HEK293T (cell line): ENCODE data around the gene ZC3H4.

Experiments
- CTCF ChIA-PET: fragments of 350-600 bp; formaldehyde crosslinking; extraction: SDS; loops from one replicate; lab custom pipeline; 2021; ENCODE audit warnings: antibody characterized with exemption, inconsistent platforms; lab: Yijun Ruan, JAX
- POLR2A ChIA-PET: fragments of 350-600 bp; formaldehyde crosslinking; extraction: SDS; loops from one replicate; lab custom pipeline; 2020; ENCODE audit warnings: antibody characterized with exemption, inconsistent platforms; lab: Yijun Ruan, JAX
- DNase-seq: peaks from one replicate; pipeline ENCODE4 v3.0.0; 2012; ENCODE audit warnings: mixed read lengths; ENCODE audit errors: extremely low spot score
- ARNT ChIP-seq: fragments of 450-650 bp; IDR thresholded peaks from 2 replicates; pipeline ENCODE4 v1.6.1; 2017; ENCODE audit warnings: mild to moderate bottlenecking
- BHLHE40 ChIP-seq: fragments of 450-650 bp; IDR thresholded peaks from 2 replicates; pipeline ENCODE4 v1.6.1; 2016; ENCODE audit warnings: mild to moderate bottlenecking, moderate library complexity, borderline replicate concordance
- CTBP1 ChIP-seq: fragments of 450-650 bp; IDR thresholded peaks from 2 replicates; pipeline ENCODE4 v1.6.1; 2016; ENCODE audit warnings: borderline replicate concordance
- ELF4 ChIP-seq: fragments of 450-650 bp; IDR thresholded peaks from 2 replicates; pipeline ENCODE4 v1.6.1; 2017; ENCODE audit warnings: antibody characterized with exemption
- FOXA1 ChIP-seq: fragments of 450-650 bp; IDR thresholded peaks from 2 replicates; pipeline ENCODE4 v1.6.1; 2016; ENCODE audit warnings: mild to moderate bottlenecking
- FOXK2 ChIP-seq: fragments of 450-650 bp; IDR thresholded peaks from 2 replicates; pipeline ENCODE4 v1.6.1; 2016; ENCODE audit warnings: mild to moderate bottlenecking
- FOXM1 ChIP-seq: fragments of 450-650 bp; IDR thresholded peaks from 2 replicates; pipeline ENCODE4 v1.6.1; 2017; ENCODE audit warnings: mild to moderate bottlenecking, borderline replicate concordance
- HDGF ChIP-seq: fragments of 450-650 bp; IDR thresholded peaks from 2 replicates; pipeline ENCODE4 v1.6.1; 2017; ENCODE audit warnings: antibody characterized with exemption, borderline replicate concordance
- L3MBTL2 ChIP-seq: fragments of 450-650 bp; conservative IDR thresholded peaks from 2 replicates; pipeline ENCODE4 v1.6.1; 2016; ENCODE audit warnings: mild to moderate bottlenecking
- LEF1 ChIP-seq: fragments of 450-650 bp; IDR thresholded peaks from 2 replicates; pipeline ENCODE4 v1.6.1; 2017; ENCODE audit warnings: mild to moderate bottlenecking, borderline replicate concordance
- NFRKB ChIP-seq: fragments of 450-650 bp; IDR thresholded peaks from 2 replicates; pipeline ENCODE4 v1.6.1; 2016; ENCODE audit warnings: mild to moderate bottlenecking, moderate library complexity
- SP1 ChIP-seq: fragments of 450-650 bp; IDR thresholded peaks from 2 replicates; pipeline ENCODE4 v1.6.1; 2017
- SUZ12 ChIP-seq: fragments of 450-650 bp; IDR thresholded peaks from 2 replicates; pipeline ENCODE4 v1.6.1; 2016; ENCODE audit warnings: mild to moderate bottlenecking
- TARDBP ChIP-seq: fragments of 450-650 bp; IDR thresholded peaks from 2 replicates; pipeline ENCODE4 v1.6.1; 2016
- ZNF384 ChIP-seq: fragments of 450-650 bp; IDR thresholded peaks from 2 replicates; pipeline ENCODE4 v1.6.1; 2016
- TF ChIP-seq, protein P1 (sequence below): fragments of 450-650 bp; IDR thresholded peaks from 2 replicates; pipeline ENCODE4 v1.6.1; 2016

The ZC3H4 gene

DNA sequence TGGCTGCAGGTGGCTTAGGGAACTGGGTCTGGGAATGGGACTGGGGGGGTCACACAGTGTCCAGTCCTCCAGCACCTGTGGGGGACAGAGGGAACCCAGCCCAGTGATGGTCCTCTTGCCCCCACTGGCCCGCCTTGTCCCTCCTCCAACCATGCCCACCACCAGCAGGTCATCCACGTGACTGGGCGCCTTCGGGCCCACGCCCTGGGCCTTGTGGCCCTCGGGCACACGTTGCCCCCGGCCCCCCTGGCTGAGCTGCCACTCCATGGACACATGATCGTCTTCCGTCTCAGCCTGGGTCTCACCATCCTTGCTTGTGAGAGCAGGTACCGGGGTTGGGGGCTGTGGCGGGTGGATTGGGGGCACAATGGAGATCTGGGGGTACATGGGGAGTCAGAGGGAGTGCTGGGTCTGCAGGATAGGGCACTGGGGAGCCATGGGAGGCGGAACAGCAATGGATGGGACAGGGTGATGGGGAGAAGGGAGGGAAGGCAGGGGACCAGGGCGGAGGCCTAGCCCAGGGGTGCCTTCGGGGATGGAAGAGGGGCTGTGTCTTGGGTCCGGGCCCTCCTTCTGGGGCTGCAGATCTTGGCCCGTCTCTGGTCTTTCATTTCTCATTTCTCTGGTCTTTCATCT, 74.2 kb downstream of the ZC3H4 start:
- TF ChIP-seq ARNT (no peak), LEF1 (no peak), FOXK2 (no peak), NFRKB (no peak), HDGF (no peak), CTBP1 (no peak), L3MBTL2 (no peak), FOXM1 (no peak), ZNF384 (no peak), FOXA1 (no peak), SUZ12 (no peak), ELF4 (no peak), TARDBP (no peak)
- no peak for DNase-seq
- POLR2A ChIA-PET: no interaction called here
- CTCF ChIA-PET: no interaction called here

DNA sequence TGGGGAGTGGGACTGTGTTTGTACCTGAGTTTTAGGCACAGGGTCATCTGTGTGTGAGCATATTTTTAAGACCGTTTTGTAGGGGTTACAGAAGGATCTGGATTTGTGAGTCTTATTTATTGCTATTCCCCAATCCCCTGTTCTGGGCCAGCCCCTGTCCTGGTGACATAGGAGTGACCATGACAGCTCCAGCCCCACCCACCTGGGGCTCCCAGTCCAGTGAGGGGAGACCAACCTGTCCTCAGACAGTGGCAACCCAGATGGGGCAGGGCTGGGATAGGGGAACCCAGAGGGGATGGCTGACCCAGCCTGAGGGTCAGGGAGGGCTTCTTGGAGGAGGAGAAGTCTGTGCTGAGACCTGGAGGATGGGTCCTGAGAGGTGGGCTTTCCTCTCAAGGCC, 75.8 kb downstream of the ZC3H4 start:
- DNase-seq: no peak
- TF ChIP-seq L3MBTL2 (no peak), SUZ12 (no peak), FOXA1 (no peak), ARNT (no peak), BHLHE40 (no peak), SP1 (no peak), ELF4 (no peak), LEF1 (no peak), FOXK2 (no peak), TARDBP (no peak), CTBP1 (no peak), HDGF (no peak), FOXM1 (no peak), ZNF384 (no peak), NFRKB (no peak)
- TF ChIP-seq, protein P1, sequence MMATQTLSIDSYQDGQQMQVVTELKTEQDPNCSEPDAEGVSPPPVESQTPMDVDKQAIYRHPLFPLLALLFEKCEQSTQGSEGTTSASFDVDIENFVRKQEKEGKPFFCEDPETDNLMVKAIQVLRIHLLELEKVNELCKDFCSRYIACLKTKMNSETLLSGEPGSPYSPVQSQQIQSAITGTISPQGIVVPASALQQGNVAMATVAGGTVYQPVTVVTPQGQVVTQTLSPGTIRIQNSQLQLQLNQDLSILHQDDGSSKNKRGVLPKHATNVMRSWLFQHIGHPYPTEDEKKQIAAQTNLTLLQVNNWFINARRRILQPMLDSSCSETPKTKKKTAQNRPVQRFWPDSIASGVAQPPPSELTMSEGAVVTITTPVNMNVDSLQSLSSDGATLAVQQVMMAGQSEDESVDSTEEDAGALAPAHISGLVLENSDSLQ: no peak
- ChIA-PET POLR2A (interaction anchor here (2.0 to 5.2 kb wide), 2 partner anchors 10 to 76 kb away, joined by 13 to 38 read pairs; partner anchors contain the start of gene ZC3H4), CTCF (no interaction called here)

DNA sequence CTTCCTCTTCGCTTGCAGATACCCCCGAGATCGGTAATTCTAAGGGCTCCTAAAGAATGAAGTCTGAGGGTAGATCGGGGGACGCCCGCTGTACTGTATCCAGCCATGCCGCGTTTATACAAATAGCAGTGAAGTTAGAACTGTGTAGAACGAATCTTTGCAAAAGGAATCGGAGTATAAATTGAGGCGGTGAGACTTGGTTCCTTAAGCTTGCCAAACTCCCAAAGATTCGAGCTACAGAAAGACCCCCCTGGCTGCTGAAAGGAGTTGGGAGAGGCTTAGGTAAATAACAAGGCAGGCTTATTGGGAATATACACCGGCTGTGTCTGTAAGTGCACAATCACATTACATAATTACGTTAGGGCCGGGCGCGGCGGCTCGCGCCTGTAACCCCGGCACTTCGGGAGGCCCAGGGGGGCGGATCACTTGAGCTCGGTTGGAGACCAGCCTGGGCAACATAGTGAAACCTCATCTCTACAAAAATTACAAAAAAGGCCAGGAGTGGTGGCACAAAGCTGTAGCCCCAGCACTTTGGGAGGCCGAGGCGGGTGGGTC, 77.4 kb downstream of the ZC3H4 start:
- TF ChIP-seq SP1: no peak
- TF ChIP-seq L3MBTL2: no peak
- TF ChIP-seq TARDBP: no peak
- no peak for TF ChIP-seq CTBP1
- no peak for TF ChIP-seq FOXM1
- no peak for TF ChIP-seq ZNF384
- no peak for TF ChIP-seq FOXA1
- no peak for TF ChIP-seq SUZ12
- TF ChIP-seq, protein P1: no peak
- TF ChIP-seq ARNT: no peak
- no peak for TF ChIP-seq NFRKB
- TF ChIP-seq LEF1: no peak
- CTCF ChIA-PET: interaction anchor here (0.7 to 0.9 kb wide), 3 partner anchors 10 to 22 kb away, joined by 3 read pairs; no protein-coding TSS in a partner anchor
- POLR2A ChIA-PET: interaction anchor here (0.9 to 5.2 kb wide), 6 partner anchors 9 to 95 kb away, joined by 3 to 38 read pairs (median 5); partner anchors contain the start of gene ZC3H4
- no peak for DNase-seq

DNA sequence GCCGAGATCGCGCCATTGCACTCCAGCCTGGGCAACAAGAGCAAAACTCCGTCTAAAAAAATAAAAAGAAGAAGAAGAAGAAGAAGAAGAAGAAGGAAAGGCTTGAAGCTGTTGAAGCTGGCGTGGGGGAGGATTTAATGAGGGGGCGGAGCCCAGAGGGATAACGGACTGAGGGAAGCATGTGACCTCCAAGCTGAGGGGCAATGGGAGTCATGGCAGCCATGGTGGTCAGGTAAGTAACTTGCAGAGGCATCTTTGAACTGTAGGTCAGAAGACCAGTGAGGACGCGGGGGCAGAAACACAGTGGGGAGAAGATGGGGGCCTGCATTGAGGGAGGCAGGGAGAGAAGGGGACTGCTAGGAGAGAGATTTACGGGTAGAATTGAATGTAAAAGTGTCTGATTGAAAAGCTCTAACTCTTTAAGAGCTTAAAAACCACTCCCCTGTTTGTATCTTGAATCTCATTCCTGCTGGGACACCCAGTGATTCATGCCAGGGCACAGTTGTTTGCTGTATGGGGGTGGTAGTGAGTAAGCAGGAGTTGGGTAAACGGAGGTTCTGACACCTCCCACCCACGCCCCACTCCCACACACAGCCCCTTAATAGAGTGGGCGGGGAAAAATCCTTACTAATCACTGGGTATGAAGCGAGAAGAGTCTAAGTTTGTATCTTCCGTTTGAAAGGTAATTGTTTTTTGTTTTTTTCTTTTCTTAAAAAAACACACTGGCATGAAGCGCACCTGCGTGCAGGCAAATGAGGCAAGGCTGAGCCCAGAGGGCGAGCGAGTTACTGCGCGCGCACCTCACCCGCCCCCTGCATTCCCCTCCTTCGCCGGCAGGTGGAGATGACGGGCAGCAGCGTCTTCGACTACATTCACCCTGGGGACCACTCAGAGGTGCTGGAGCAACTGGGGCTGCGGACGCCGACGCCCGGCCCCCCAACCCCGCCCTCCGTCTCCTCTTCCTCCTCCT, 78.2 kb downstream of the ZC3H4 start:
- ChIA-PET CTCF (interaction anchor here (0.6 to 1.2 kb wide), 6 partner anchors 13 to 393 kb away, joined by 3 to 8 read pairs (median 4); partner anchors contain the start of gene ZC3H4), POLR2A (interaction anchor here (0.7 to 5.2 kb wide), 8 partner anchors 9 to 185 kb away, joined by 3 to 38 read pairs (median 3); partner anchors contain the start of genes AP2S1, NPAS1 and ZC3H4)
- peak; percentile 93 for DNase-seq
- no peak for TF ChIP-seq ZNF384
- TF ChIP-seq, protein P1: peak; percentile 85
- TF ChIP-seq L3MBTL2: 0 out of 2 replicates have a peak, but pooled peaks have one; percentile 32

DNA sequence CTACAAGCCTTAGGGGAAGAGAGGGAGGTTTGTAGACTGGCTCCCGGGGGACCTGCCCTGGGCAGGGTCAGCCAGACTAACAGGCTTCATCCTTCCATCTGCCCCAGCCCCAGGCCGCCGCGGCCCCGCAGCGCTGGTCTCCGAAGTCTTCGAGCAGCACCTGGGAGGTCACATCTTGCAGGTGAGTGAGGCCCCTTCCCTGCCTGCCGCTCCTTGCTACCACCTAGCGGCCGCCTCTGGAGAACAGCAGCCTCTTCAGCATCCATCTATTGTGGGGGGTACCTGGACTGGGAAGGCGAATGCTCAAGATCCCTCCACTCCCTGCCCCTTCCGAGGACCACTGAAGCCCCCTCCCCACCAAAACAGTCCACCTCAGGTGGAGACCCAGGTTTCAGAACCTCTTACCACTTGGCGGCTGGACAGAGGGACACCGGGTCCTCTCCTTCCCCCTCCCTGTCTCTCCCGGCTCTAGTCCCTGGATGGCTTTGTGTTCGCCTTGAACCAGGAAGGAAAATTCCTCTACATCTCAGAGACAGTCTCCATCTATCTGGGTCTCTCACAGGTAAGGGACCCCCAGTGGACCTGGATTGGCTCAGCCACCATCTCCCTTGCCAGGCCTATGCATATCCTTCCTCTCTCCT, 81.3 kb downstream of the ZC3H4 start:
- POLR2A ChIA-PET: no interaction called here
- DNase-seq: peak; percentile 68
- CTCF ChIA-PET: no interaction called here
- TF ChIP-seq ZNF384: no peak
